Measurements from ENCODE around the gene AIF1. TPM values are rescaled to one million over a fixed set of nuclear protein-coding genes. Genes with fewer than 3 reads are reported as not detected.
A peak's percentile ranks its signal among the peaks of the same experiment; 100 is the strongest.

The AIF1 gene
- total RNA-seq (2014; rRNA removed; shearing (Covaris generic)) (15.3 and 22.0 TPM in 2 replicates), total RNA-seq (2022) (16.3 and 17.2 TPM in 2 replicates), Bru-seq, nascent RNA (percentile 59 among the genes with signal in this experiment), BruChase-seq, experiment 1, labeled RNA remaining after a 6-hour chase (percentile 60 among the genes with signal in this experiment), BruChase-seq, experiment 2, labeled RNA remaining after a 2-hour chase (percentile 54 among the genes with signal in this experiment)
- long read RNA-seq, partial matches to known transcripts, result 0 of 4 reads
- long read RNA-seq, other reads (novel, unspliced or antisense), result 0 of 4 reads

- Histone ChIP-seq H3K27ac (ENCODE audit: low read depth, low read length, poor library complexity, severe bottlenecking) (peak within 1 kb of the TSS; percentile 58), H3K4me2 (ENCODE audit: low read length) (peak within 1 kb of the TSS; percentile 76), H3K4me1 (ENCODE audit: insufficient read depth, low read length, poor library complexity, severe bottlenecking) (peaks cover 39% of the 10 kb centered on the region), H3K9me3 (ENCODE audit: low read length) (no peaks in the 10 kb centered on the region), H3K9me2 (ENCODE audit: insufficient read depth, low read length) (no peaks in the 10 kb centered on the region), H3K4me3 (ENCODE audit: low read depth, low read length, poor library complexity, severe bottlenecking) (peak within 1 kb of the TSS; percentile 61), H3K79me2 (ENCODE audit: insufficient read depth, low read depth, low read length) (no peaks in the 10 kb centered on the region), H3K36me3 (ENCODE audit: insufficient read depth, low read length) (no peaks in the 10 kb centered on the region), H4K20me1 (ENCODE audit: insufficient read depth, low read length) (no peaks in the 10 kb centered on the region), H2AFZ (ENCODE audit: low read length) (peak within 1 kb of the TSS; percentile 67)
- intact Hi-C loops (cut with micrococcal nuclease; ENCODE audit: unreplicated experiment), result no loop called here
- CTCF ChIA-PET (ENCODE audit: unreplicated experiment), result interaction anchor here (0.5 to 1.0 kb wide), 2 partner anchors 28 to 68 kb away, joined by 3 to 7 read pairs; partner anchors contain the start of gene ATP6V1G2
- no TSS peak for BruUV-seq (replicated peaks)
- TF ChIP-seq EZH2phosphoT487 (IDR thresholded peaks at IDR 0.05; ENCODE audit: borderline replicate concordance, low read depth, low read length), result no peak
- TF ChIP-seq CTCF (conservative IDR thresholded peaks at IDR 0.05; ENCODE audit: low read length), result no peak
- POLR2A ChIA-PET, result interaction anchor here (0.5 to 1.3 kb wide), 2 partner anchors 74 to 293 kb away, joined by 3 to 7 read pairs; partner anchors contain the start of gene DDX39B
- no peak for DNase-seq (ENCODE audit: low spot score)
These were observed at the start of gene AIF1 for GRCh38 chr6:31614684-31615578. Gene AIF1 (plus strand): TSS chr6:31615234. CDS start chr6:31615330, 96 bp downstream.

- no peak for DNase-seq (ENCODE audit: low spot score)
- intact Hi-C loops (cut with micrococcal nuclease; ENCODE audit: unreplicated experiment), result loop anchor here (1.0 kb wide), 1 partner anchor 7 kb away; no protein-coding TSS in a partner anchor
- peak overlapping the region; percentile 16 for H3K4me3 ChIP-seq (ENCODE audit: low read depth, low read length, poor library complexity, severe bottlenecking)
- peaks cover 10% of the 10 kb centered on the region; the same call in 1 of the 2 replicates for H3K79me2 ChIP-seq (ENCODE audit: insufficient read depth, low read depth, low read length)
- no peaks in the 10 kb centered on the region for H3K9me3 ChIP-seq (ENCODE audit: low read length)
- no peaks in the 10 kb centered on the region for H4K20me1 ChIP-seq (ENCODE audit: insufficient read depth, low read length)
- H3K9me2 ChIP-seq (ENCODE audit: insufficient read depth, low read length), result no peaks in the 10 kb centered on the region
- peak overlapping the region; percentile 82 for H3K4me2 ChIP-seq (ENCODE audit: low read length)
- no peaks in the 10 kb centered on the region for H3K36me3 ChIP-seq (ENCODE audit: insufficient read depth, low read length)
- TF ChIP-seq EZH2phosphoT487 (IDR thresholded peaks at IDR 0.05; ENCODE audit: borderline replicate concordance, low read depth, low read length), result no peak
- TF ChIP-seq CTCF (conservative IDR thresholded peaks at IDR 0.05; ENCODE audit: low read length), result no peak
- peaks cover 63% of the 10 kb centered on the region for H3K4me1 ChIP-seq (ENCODE audit: insufficient read depth, low read length, poor library complexity, severe bottlenecking)
- ChIA-PET POLR2A (interaction anchor here (0.6 to 1.9 kb wide), 6 partner anchors 8 to 45 kb away, joined by 3 to 9 read pairs (median 4); partner anchors contain the start of gene LTB), CTCF (ENCODE audit: unreplicated experiment) (no interaction called here)
- no peak overlapping the region for H2AFZ ChIP-seq (ENCODE audit: low read length)
- H3K27ac ChIP-seq (ENCODE audit: low read depth, low read length, poor library complexity, severe bottlenecking), result peak overlapping the region; percentile 75
- BruUV-seq (replicated peaks), result TSS peak; percentile 47
These were observed 47.3 kb upstream of the AIF1 start for GRCh38 chr6:31567531-31568370.

All from OCI-LY7 (cell line).